ENCODE results near the gene L3HYPDH.

L3HYPDH gene

DNA sequence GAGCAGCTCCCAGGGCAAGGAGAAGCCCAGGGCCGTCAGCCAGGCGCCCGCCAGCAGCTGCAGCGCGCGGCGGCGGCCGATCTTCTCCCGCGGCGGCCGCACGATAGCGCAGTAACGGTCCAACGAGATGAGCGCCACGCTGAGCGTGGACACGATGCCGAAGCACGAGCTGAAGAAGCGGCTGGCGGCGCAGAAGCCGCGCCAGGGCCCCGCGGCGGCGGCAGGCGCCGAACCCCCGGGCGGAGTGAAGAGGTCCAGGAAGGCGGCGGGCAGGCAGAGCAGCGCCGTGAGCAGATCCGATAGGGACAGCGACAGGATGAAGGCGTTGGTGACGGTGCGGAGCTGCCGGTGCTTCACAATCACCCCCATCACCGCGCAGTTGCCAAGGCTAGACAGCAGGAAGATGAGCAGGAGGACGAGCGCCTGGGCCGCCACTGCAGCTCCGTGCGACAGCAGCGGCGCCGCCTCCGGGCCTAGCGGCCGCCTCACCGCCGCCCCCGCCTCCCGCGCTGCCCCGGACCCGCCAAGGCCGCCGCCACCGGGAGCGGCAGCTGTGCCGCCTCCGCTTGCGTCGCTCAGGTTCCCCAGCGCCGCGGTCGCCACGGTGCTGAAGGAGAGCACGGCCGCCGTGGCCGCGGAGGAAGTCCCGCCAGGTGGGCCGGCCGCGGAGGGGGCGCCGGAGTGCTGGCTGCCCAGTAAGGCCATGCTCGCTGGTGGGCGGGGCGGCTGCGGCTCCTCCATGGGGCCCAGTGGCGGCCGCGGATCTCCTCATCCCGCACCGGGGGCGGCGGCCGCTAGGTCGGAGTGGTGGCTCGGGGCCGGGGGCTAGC is 19.5 kb downstream of the L3HYPDH start:
- DNase-seq (ENCODE audit: low read depth): no peak
- peak overlapping the region; percentile 76 for H3K4me3 ChIP-seq (ENCODE audit: low read depth, low read length)
- TF ChIP-seq, protein P1, sequence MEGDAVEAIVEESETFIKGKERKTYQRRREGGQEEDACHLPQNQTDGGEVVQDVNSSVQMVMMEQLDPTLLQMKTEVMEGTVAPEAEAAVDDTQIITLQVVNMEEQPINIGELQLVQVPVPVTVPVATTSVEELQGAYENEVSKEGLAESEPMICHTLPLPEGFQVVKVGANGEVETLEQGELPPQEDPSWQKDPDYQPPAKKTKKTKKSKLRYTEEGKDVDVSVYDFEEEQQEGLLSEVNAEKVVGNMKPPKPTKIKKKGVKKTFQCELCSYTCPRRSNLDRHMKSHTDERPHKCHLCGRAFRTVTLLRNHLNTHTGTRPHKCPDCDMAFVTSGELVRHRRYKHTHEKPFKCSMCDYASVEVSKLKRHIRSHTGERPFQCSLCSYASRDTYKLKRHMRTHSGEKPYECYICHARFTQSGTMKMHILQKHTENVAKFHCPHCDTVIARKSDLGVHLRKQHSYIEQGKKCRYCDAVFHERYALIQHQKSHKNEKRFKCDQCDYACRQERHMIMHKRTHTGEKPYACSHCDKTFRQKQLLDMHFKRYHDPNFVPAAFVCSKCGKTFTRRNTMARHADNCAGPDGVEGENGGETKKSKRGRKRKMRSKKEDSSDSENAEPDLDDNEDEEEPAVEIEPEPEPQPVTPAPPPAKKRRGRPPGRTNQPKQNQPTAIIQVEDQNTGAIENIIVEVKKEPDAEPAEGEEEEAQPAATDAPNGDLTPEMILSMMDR (IDR thresholded peaks at IDR 0.05; ENCODE audit: low read depth, low read length, missing control alignments): no peak

DNA sequence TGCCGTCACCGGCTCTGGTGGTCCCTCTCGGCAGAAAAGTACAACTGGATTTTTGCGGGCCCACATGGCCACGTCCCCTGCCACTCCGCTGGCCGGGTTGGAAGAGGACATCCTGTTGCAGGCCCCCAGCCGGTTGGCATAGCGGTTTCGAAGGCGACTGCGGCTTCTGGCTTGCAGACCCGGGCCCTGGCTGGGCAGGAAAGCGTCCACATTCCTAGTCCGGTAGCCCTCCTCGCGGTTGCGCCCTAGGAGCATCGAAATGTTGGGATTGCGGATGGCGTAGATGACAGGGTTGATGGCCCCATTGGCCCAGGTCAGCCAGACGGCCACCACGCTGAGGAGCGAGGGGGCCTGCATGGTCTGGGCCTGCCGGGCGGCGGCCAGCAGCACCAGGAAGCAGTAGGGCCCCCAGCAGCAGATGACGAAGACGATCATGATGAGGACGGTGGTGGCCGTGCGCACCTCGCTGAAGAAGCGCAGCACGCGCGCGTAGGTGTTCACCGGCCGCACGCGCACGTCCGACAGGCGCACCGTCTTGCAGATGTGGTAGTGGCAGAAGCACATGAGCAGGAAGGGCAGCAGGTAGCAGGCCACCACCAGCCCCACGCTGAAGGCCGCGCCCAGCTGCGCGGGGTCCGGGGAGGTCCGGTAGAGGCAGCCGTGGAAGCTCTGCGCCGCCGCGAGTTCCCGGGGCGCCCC is 20.3 kb downstream of the L3HYPDH start:
- DNase-seq (ENCODE audit: low read depth): no peak
- TF ChIP-seq, protein P1 (IDR thresholded peaks at IDR 0.05; ENCODE audit: low read depth, low read length, missing control alignments): no peak
- H3K4me3 ChIP-seq (ENCODE audit: low read depth, low read length): peak overlapping the region; percentile 76

DNA sequence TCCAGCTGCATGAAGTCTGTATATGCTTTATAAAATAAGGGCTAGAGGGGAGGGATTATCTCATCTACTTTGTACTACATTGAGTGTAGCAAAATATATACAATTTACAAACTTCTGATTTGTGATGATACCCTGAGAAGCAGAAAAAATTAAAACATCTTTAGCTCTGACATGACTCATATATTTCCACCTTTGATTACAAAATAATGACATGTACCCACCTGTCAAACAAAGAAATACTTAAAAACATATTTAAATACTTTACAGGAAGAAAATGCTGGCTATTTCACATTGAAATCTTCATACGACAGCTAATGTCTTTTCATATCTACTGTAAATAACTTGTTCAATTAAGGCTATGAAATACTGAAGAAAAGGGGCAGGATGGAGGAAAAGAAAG is 22.3 kb downstream of the L3HYPDH start:
- no peak overlapping the region for H3K4me3 ChIP-seq (ENCODE audit: low read depth, low read length)
- no peak for DNase-seq (ENCODE audit: low read depth)
- TF ChIP-seq, protein P1 (IDR thresholded peaks at IDR 0.05; ENCODE audit: low read depth, low read length, missing control alignments): no peak

DNA sequence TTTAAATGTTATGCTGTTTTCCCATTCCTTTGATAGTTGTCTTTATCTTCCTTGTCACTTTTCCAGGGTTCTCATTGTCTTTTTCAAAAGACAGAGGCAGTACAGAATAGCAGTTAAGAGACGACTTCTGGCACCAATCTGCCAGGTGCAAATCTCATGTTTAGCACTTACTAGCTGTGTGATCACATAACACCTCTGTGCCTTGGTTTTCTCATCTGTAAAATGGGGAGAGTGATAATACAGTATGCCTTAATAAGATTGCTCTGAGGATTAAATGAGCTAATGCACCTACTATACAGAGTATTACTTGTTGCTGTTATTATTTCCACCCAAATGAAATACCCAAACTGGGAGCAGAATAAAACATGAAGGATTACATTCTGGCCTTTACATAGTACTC is 23.8 kb downstream of the L3HYPDH start:
- TF ChIP-seq, protein P1 (IDR thresholded peaks at IDR 0.05; ENCODE audit: low read depth, low read length, missing control alignments): no peak
- no peak for DNase-seq (ENCODE audit: low read depth)

DNA sequence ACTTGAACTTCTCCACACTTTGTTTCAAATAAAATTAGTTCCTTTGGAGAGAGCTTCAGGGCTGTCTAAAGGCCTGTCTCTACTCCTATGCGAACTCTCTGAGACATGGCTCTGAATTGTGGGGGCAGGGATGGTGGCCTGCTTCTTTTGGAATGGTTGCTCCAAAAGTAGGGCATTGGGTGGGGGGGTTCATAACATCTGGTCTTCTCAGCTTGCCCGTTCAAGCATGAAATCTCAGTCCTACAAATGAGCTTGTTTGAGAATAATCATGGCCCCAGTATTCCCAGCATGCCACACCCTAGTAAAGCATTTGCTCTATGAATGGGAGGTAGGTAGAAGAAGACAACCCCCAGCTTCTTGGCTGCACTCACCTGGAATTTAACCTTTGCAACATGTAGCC is 25.7 kb downstream of the L3HYPDH start:
- no peak overlapping the region for H3K4me3 ChIP-seq (ENCODE audit: low read depth, low read length)
- TF ChIP-seq, protein P1 (IDR thresholded peaks at IDR 0.05; ENCODE audit: low read depth, low read length, missing control alignments): no peak
- DNase-seq (ENCODE audit: low read depth): no peak

More for the DNA sequence above, 23.8 kb downstream of the L3HYPDH start:
- no peak overlapping the region for H3K4me3 ChIP-seq (ENCODE audit: low read depth, low read length)

DNA sequence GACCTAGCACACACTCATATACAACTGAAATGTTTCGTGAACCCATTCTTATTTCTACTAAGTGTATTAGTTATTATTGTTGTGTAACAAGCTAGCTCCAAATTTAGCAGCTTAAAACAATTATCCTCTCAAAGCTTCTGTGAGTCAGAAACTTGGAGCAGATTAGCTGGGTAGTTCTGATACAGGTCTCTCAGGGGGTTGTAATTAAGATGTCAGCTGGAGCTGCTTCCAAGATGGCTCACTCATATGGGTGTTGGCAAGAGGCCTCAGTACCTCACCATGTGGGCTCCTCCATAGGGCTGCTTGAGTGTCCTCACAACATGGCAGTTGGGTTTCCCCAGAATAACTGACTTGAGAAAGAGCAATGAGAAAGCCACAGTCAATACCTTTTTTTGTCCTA is 28.8 kb downstream of the L3HYPDH start:
- TF ChIP-seq, protein P1 (IDR thresholded peaks at IDR 0.05; ENCODE audit: low read depth, low read length, missing control alignments): no peak
- no peak overlapping the region for H3K4me3 ChIP-seq (ENCODE audit: low read depth, low read length)
- no peak for DNase-seq (ENCODE audit: low read depth)
